Measurements from ENCODE around the gene SLC37A1.

- TF ChIP-seq CTCF (conservative IDR thresholded peaks at IDR 0.05; ENCODE audit: low read depth, low read length) = no peak
- no peak for TF ChIP-seq EZH2 (IDR thresholded peaks at IDR 0.05; ENCODE audit: borderline replicate concordance, low read depth, low read length, poor library complexity, severe bottlenecking)
Observed at GRCh38 chr21:42582787-42583476, 69.3 kb downstream of the SLC37A1 start.

Measured in A673 (cell line).